Nephron progenitor cell (in vitro differentiated cells): ENCODE measurements around the gene KIRREL3.

Experiments used
- DNase-seq: peaks from one replicate; pipeline ENCODE4 v3.0.0; 2021
- H3K27ac Mint-ChIP-seq: 2 replicates; pipeline ENCODE4 v1.8.0; 2021; ENCODE audit warnings: mild to moderate bottlenecking, moderate library complexity, mixed read lengths
- H3K27me3 Mint-ChIP-seq: 2 replicates; pipeline ENCODE4 v1.8.0; 2021; ENCODE audit warnings: mild to moderate bottlenecking, low read depth, mixed read lengths; ENCODE audit not compliant: poor library complexity
- H3K36me3 Mint-ChIP-seq: 2 replicates; pipeline ENCODE4 v1.8.0; 2021; ENCODE audit warnings: low read depth, mixed read lengths
- H3K4me1 Mint-ChIP-seq: 2 replicates; pipeline ENCODE4 v1.8.0; 2021; ENCODE audit warnings: mixed read lengths
- H3K4me3 Mint-ChIP-seq: 2 replicates; pipeline ENCODE4 v1.8.0; 2021; ENCODE audit warnings: mild to moderate bottlenecking, moderate library complexity, mixed read lengths
- H3K9me3 Mint-ChIP-seq: 2 replicates; pipeline ENCODE4 v1.8.0; 2021; ENCODE audit warnings: mild to moderate bottlenecking, moderate library complexity, mixed read lengths
- TF ChIP-seq, protein P1 (sequence below): fragments of 200-600 bp; sonication (generic); IDR thresholded peaks from 2 replicates; pipeline ENCODE4 v1.5.0; 2021; ENCODE audit warnings: antibody characterized with exemption

The KIRREL3 gene

DNA sequence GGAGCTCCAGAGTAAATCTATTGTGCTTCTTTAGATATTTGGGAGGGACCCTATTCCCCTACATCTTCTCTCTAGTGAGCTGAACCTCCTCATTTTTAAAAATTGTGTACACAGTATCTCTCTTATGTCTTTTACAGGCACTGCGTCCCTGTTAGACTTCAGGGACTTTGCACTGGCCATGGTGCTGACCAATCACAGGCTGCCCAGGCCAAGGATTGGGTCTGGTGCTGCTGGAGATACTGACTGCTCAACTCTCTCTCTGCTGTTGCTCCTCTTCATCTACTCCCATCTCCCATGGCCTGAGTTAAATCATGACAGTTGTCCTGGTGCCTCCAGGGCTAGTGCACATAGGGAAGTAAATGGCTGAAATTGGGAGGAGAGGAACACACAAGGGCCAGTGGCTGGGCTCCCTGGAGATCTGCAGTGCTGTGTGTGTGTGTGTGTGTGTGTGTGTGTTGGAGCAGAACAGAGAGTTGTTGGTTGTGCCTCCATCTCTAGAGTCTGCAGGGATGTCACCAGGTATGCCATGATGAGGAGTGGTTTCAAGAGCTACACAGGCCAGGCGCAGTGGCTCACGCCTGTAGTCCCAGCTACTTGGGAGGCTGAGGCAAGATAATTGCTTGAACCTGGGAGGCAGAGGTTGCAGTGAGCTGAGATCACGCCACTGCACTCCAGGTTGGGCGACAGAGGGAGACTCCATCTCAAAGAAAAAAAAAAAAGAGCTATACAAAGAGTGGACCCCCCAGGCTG lies 489.8 kb downstream of the KIRREL3 start:
- peaks cover 12% of the 10 kb centered on the region for H3K9me3 Mint-ChIP-seq
- H3K4me1 Mint-ChIP-seq: peaks cover 18% of the 10 kb centered on the region
- H3K4me3 Mint-ChIP-seq: no peak overlapping the region
- no peak overlapping the region for H3K27ac Mint-ChIP-seq
- peaks cover 4% of the 10 kb centered on the region for H3K36me3 Mint-ChIP-seq
- peak; percentile 30 for DNase-seq
- H3K27me3 Mint-ChIP-seq: peaks cover 19% of the 10 kb centered on the region
- TF ChIP-seq, protein P1, sequence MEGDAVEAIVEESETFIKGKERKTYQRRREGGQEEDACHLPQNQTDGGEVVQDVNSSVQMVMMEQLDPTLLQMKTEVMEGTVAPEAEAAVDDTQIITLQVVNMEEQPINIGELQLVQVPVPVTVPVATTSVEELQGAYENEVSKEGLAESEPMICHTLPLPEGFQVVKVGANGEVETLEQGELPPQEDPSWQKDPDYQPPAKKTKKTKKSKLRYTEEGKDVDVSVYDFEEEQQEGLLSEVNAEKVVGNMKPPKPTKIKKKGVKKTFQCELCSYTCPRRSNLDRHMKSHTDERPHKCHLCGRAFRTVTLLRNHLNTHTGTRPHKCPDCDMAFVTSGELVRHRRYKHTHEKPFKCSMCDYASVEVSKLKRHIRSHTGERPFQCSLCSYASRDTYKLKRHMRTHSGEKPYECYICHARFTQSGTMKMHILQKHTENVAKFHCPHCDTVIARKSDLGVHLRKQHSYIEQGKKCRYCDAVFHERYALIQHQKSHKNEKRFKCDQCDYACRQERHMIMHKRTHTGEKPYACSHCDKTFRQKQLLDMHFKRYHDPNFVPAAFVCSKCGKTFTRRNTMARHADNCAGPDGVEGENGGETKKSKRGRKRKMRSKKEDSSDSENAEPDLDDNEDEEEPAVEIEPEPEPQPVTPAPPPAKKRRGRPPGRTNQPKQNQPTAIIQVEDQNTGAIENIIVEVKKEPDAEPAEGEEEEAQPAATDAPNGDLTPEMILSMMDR: no peak

DNA sequence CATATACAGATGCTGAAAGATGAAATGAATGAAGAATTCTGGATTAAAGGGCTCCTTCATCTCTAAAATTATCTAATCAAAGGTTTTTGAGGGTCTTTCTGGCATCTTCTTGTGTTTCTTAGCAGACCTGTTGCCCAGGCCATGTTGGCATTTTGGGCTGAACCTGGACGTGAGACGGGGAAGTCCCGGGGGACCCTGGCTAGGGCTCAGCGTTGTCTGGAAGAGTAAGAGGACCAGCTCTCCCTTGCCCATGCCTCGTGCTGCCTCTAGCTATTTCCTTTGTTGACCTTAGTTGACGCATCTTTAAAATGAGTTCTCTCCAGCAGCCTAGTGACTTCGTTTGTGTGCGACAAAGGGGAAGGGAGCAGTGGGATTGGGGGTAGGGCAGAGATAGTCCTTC lies 492.9 kb downstream of the KIRREL3 start:
- Mint-ChIP-seq H3K36me3 (peaks cover 14% of the 10 kb centered on the region), H3K27ac (no peak overlapping the region), H3K27me3 (peaks cover 22% of the 10 kb centered on the region), H3K9me3 (peaks cover 30% of the 10 kb centered on the region), H3K4me1 (peaks cover 27% of the 10 kb centered on the region), H3K4me3 (no peak overlapping the region)
- TF ChIP-seq, protein P1: no peak
- no peak for DNase-seq

DNA sequence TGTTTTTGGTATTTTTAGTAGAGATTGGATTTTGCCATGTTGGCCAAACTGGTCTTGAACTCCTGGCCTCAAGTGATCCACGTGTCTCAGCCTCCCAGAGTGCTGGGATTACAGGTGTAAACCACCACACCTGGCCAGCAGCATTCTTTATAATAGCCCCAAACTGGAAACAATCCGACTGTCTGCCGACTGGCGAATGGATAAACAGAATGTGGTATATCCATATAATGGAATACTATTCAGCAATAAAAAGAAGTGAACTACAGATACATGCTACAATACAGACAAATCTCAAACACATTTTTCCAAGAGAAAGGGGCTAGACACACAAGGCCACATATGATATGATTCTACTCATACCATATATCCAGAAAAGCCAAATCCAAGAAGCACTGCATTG lies 493.8 kb downstream of the KIRREL3 start:
- no peak for DNase-seq
- TF ChIP-seq, protein P1: no peak
- Mint-ChIP-seq H3K27me3 (peaks cover 29% of the 10 kb centered on the region), H3K9me3 (peaks cover 30% of the 10 kb centered on the region), H3K4me1 (peaks cover 26% of the 10 kb centered on the region), H3K27ac (no peak overlapping the region), H3K36me3 (peaks cover 14% of the 10 kb centered on the region), H3K4me3 (no peak overlapping the region)

DNA sequence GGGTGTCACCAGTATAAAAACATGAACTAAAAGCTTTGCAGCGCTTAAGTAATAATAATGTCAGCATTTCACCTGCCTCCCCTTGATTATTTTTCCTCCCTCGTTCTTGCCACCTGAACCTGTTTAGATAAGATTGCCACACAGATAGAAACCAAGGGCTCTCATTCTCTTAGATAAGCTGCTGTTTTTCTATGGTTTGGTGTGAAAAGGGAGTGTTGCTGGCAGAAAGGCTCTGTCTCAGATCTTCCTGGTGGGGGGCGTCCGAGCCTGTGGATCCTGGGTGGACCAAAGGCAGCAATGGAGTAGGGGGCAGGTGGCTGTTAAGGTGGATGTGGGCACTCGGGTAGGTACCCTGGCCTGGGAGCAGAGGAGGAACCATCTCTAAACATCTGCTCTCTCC lies 497.6 kb downstream of the KIRREL3 start:
- DNase-seq: no peak
- Mint-ChIP-seq H3K4me3 (no peak overlapping the region), H3K36me3 (peaks cover 14% of the 10 kb centered on the region), H3K9me3 (peaks cover 30% of the 10 kb centered on the region), H3K27me3 (peaks cover 29% of the 10 kb centered on the region), H3K27ac (no peak overlapping the region), H3K4me1 (peaks cover 38% of the 10 kb centered on the region)
- TF ChIP-seq, protein P1: no peak

DNA sequence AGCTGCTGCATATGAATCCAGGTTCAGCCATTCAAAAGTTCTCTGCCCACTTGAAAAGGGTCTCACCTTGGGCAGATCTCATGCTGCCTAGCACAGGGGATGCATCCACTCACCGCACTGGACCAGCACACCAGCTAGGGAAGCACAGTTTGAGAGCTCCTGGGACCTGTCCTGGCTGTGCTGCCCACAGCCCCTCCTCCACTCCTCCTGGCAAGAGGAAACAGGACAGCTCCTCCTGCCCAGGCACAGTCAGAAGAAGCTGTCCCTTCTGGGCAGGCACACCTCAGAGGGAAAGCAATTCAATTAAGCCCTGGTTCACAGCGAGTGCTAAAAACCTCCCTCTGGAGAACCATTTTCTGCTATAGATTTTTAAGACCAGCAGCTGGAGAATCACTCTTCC lies 498.4 kb downstream of the KIRREL3 start:
- peaks cover 22% of the 10 kb centered on the region for H3K27me3 Mint-ChIP-seq
- H3K9me3 Mint-ChIP-seq: peaks cover 27% of the 10 kb centered on the region
- no peak overlapping the region for H3K4me3 Mint-ChIP-seq
- peaks cover 14% of the 10 kb centered on the region for H3K36me3 Mint-ChIP-seq
- TF ChIP-seq, protein P1: no peak
- peaks cover 45% of the 10 kb centered on the region for H3K4me1 Mint-ChIP-seq
- no peak for DNase-seq
- no peak overlapping the region for H3K27ac Mint-ChIP-seq

DNA sequence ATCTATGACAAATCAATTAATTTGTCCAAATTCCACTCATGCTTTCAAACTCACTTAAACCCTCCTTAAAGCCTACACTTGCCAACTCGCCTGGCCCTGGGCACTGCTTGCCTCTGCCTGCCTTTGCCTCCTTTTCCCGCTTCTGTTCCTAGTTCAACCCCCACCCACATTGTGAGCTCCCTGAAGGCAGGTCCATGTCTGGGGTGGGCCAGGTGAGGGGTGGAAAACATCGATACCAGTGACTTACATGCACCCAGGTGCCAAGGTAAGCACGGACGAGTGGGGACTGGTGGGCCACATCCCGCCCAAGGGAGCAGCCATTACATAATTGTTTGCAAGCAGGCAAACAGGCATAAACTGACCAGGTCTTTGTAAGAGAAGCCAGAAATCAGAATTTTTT lies 498.9 kb downstream of the KIRREL3 start:
- Mint-ChIP-seq H3K27me3 (peaks cover 22% of the 10 kb centered on the region), H3K9me3 (peaks cover 22% of the 10 kb centered on the region), H3K36me3 (peaks cover 14% of the 10 kb centered on the region), H3K27ac (no peak overlapping the region), H3K4me1 (peaks cover 50% of the 10 kb centered on the region), H3K4me3 (no peak overlapping the region)
- TF ChIP-seq, protein P1: no peak
- DNase-seq: no peak
